ENCODE results near the gene ADD1.
"Not testable (repeated sequence)": the region's sequence is repeated elsewhere in the genome, so short reads cannot be mapped to it uniquely, and the experiment has no call there.

Gene ADD1

GRCh38 chr4:2898001-2898400, 54.4 kb downstream of the ADD1 start:
- no peak for DNase-seq

- DNase-seq = no peak
Measured at GRCh38 chr4:2900741-2901140, 57.1 kb downstream of the ADD1 start.

GRCh38 chr4:2901186-2901585, 57.5 kb downstream of the ADD1 start:
- no peak for DNase-seq

GRCh38 chr4:2902126-2902525, 58.5 kb downstream of the ADD1 start:
- DNase-seq = no peak

- no peak for DNase-seq
Measured at GRCh38 chr4:2905544-2905943, 61.9 kb downstream of the ADD1 start.

- no peak for DNase-seq
Measured at GRCh38 chr4:2906218-2906617, 62.6 kb downstream of the ADD1 start.

- DNase-seq = no peak
Measured at GRCh38 chr4:2907226-2907625, 63.6 kb downstream of the ADD1 start.

- DNase-seq = no peak
Measured at GRCh38 chr4:2907706-2908293, 64.2 kb downstream of the ADD1 start.

- DNase-seq = no peak
Measured at GRCh38 chr4:2908686-2909085, 65.0 kb downstream of the ADD1 start.

GRCh38 chr4:2909583-2909982, 65.9 kb downstream of the ADD1 start:
- DNase-seq = no peak

GRCh38 chr4:2910409-2910808, 66.8 kb downstream of the ADD1 start:
- DNase-seq = no peak

- no peak for DNase-seq
Measured at GRCh38 chr4:2911868-2912267, 68.2 kb downstream of the ADD1 start.

GRCh38 chr4:2913168-2913567, 69.5 kb downstream of the ADD1 start:
- no peak for DNase-seq

- peak; percentile 37 for DNase-seq
Measured at GRCh38 chr4:2914256-2915126, 70.8 kb downstream of the ADD1 start.

- no peak for DNase-seq
Measured at GRCh38 chr4:2915789-2916188, 72.1 kb downstream of the ADD1 start.

GRCh38 chr4:2916696-2917095, 73.1 kb downstream of the ADD1 start:
- DNase-seq = not testable (repeated sequence)

GRCh38 chr4:2918300-2918699, 74.7 kb downstream of the ADD1 start:
- not testable (repeated sequence) for DNase-seq

GRCh38 chr4:2918714-2919113, 75.1 kb downstream of the ADD1 start:
- DNase-seq = not testable (repeated sequence)

- not testable (repeated sequence) for DNase-seq
Measured at GRCh38 chr4:2922453-2923101, 78.9 kb downstream of the ADD1 start.

GRCh38 chr4:2923141-2923551, 79.5 kb downstream of the ADD1 start:
- DNase-seq = no peak

GRCh38 chr4:2923668-2924173, 80.1 kb downstream of the ADD1 start:
- no peak for DNase-seq

GRCh38 chr4:2924286-2924685, 80.6 kb downstream of the ADD1 start:
- DNase-seq = no peak

GRCh38 chr4:2924765-2925301, 81.2 kb downstream of the ADD1 start:
- no peak for DNase-seq

All from activated CD4-positive, alpha-beta T cell treated with anti-CD3 and anti-CD28 coated beads, Interleukin-2, Interleukin-6, amounts not matched to agents 100 ng/mL and 50 ng/mL, durations not matched to agents 16 hours and 8 hours (primary cell).